GM21717 (cell line): Measurements from ENCODE around the gene MEST.
"Not testable (repeated sequence)": the region's sequence is repeated elsewhere in the genome, so short reads cannot be mapped to it uniquely, and the experiment has no call there.

Experiments
- ATAC-seq: cut with Tn5 transposase; IDR thresholded peaks from one replicate; pipeline ENCODE4 v1.9.1; 2021; ENCODE audit warnings: mild to moderate bottlenecking, moderate library complexity; ENCODE audit not compliant: unreplicated experiment

The MEST gene

GRCh38 chr7:130491841-130492522 is at the start of gene MEST:
Gene MEST (plus strand): TSS chr7:130492085. CDS start chr7:130492314, 229 bp downstream.
- ATAC-seq, result no peak

GRCh38 chr7:130442601-130443000 is 49.3 kb upstream of the MEST start:
- no peak for ATAC-seq

- ATAC-seq, result no peak
These were observed 47.7 kb upstream of the MEST start for GRCh38 chr7:130444234-130444633.

GRCh38 chr7:130444751-130445407 is 47.0 kb upstream of the MEST start:
- no peak for ATAC-seq

GRCh38 chr7:130446259-130446658 is 45.6 kb upstream of the MEST start:
- no peak for ATAC-seq

GRCh38 chr7:130451344-130451743 is 40.5 kb upstream of the MEST start:
- not testable (repeated sequence) for ATAC-seq

GRCh38 chr7:130452951-130453350 is 38.9 kb upstream of the MEST start:
- no peak for ATAC-seq

- no peak for ATAC-seq
These were observed 36.9 kb upstream of the MEST start for GRCh38 chr7:130454959-130455358.

- ATAC-seq, result peak; percentile 53
These were observed 33.6 kb upstream of the MEST start for GRCh38 chr7:130458257-130458656.

- ATAC-seq, result no peak
These were observed 30.6 kb upstream of the MEST start for GRCh38 chr7:130461272-130461671.

GRCh38 chr7:130463553-130464434 is 28.1 kb upstream of the MEST start:
- no peak for ATAC-seq

- ATAC-seq, result no peak
These were observed 23.3 kb upstream of the MEST start for GRCh38 chr7:130468612-130469011.

- ATAC-seq, result no peak
These were observed 19.9 kb upstream of the MEST start for GRCh38 chr7:130471974-130472373.

- ATAC-seq, result no peak
These were observed 18.6 kb upstream of the MEST start for GRCh38 chr7:130473289-130473688.

GRCh38 chr7:130473876-130474275 is 18.0 kb upstream of the MEST start:
- ATAC-seq, result no peak

- no peak for ATAC-seq
These were observed 16.1 kb upstream of the MEST start for GRCh38 chr7:130475776-130476175.

- ATAC-seq, result no peak
These were observed 15.4 kb upstream of the MEST start for GRCh38 chr7:130476297-130477150.

GRCh38 chr7:130478991-130479390 is 12.9 kb upstream of the MEST start:
- ATAC-seq, result no peak

GRCh38 chr7:130479716-130480400 is 12.0 kb upstream of the MEST start:
- no peak for ATAC-seq

- ATAC-seq, result no peak
These were observed 10.0 kb upstream of the MEST start for GRCh38 chr7:130481898-130482297.
